ENCODE data around the gene ADAMTS2. TPM values are rescaled to one million over a fixed set of nuclear protein-coding genes. Genes with fewer than 3 reads are reported as not detected.

ADAMTS2 gene
- total and polyA plus RNA-seq, 7 experiments from 2014 or later: not detected

- Mint-ChIP-seq H3K4me3 (no peak overlapping the region), H3K27ac (peak overlapping the region in 1 of 9 donors; percentile 14), H3K4me1 (no peaks in the 10 kb centered on the region), H3K27me3 (peaks cover 0 to 3% (median 0%) of the 10 kb centered on the region in 5 donors), H3K36me3 (peaks cover 46 to 75% (median 69%) of the 10 kb centered on the region in 5 donors), H3K9me3 (peaks cover 10 to 98% (median 71%) of the 10 kb centered on the region in 11 donors)
- intact Hi-C loops (cut with micrococcal nuclease): no loop called here
- no peak overlapping the region for H3K27ac ChIP-seq (ENCODE audit: low read depth, low read length)
- ATAC-seq: no peak
- H3K27me3 ChIP-seq (ENCODE audit: control insufficient read depth in 2 of 2, insufficient read depth in 2 of 2, low read length in 2 of 2): no peaks in the 10 kb centered on the region
- DNase-seq: no peak
- POLR2A ChIA-PET: no interaction called here
- H3K4me3 ChIP-seq (ENCODE audit: low read length): no peak overlapping the region
- CTCF ChIA-PET: no interaction called here
- peaks cover 8 to 48% (median 33%) of the 10 kb centered on the region in 3 experiments for H3K36me3 ChIP-seq (ENCODE audit: control insufficient read depth in 2 of 3, insufficient read depth in 3 of 3, low read length in 3 of 3)
- H3K4me1 ChIP-seq (ENCODE audit: control insufficient read depth in 2 of 2, insufficient read depth in 2 of 2, low read length in 2 of 2): no peaks in the 10 kb centered on the region
- peaks cover 8 to 90% (median 55%) of the 10 kb centered on the region in 3 experiments for H3K9me3 ChIP-seq (ENCODE audit: control insufficient read depth in 2 of 3, low read length in 3 of 3)
These were observed 265.9 kb downstream of the ADAMTS2 start for GRCh38 chr5:179079165-179079987.

- no peaks in the 10 kb centered on the region for H3K27me3 Mint-ChIP-seq
- no peak overlapping the region for H3K4me3 ChIP-seq (ENCODE audit: low read length)
- peaks cover 8 to 35% (median 24%) of the 10 kb centered on the region in 7 donors for H3K4me1 Mint-ChIP-seq
- no peak overlapping the region for H3K27ac Mint-ChIP-seq
- peaks cover 0 to 61% (median 4%) of the 10 kb centered on the region in 3 experiments for H3K36me3 ChIP-seq (ENCODE audit: control insufficient read depth in 2 of 3, insufficient read depth in 3 of 3, low read length in 3 of 3)
- intact Hi-C loops (cut with micrococcal nuclease): no loop called here
- H3K27me3 ChIP-seq (ENCODE audit: control insufficient read depth in 2 of 2, insufficient read depth in 2 of 2, low read length in 2 of 2): no peaks in the 10 kb centered on the region
- no peak for DNase-seq
- no peak for ATAC-seq
- H3K4me1 ChIP-seq (ENCODE audit: control insufficient read depth in 2 of 2, insufficient read depth in 2 of 2, low read length in 2 of 2): peaks cover 0 to 9% of the 10 kb centered on the region in 2 donors
- peaks cover 48 to 88% (median 82%) of the 10 kb centered on the region in 5 donors for H3K36me3 Mint-ChIP-seq
- POLR2A ChIA-PET: no interaction called here
- no peak overlapping the region for H3K27ac ChIP-seq (ENCODE audit: low read depth, low read length)
- peak overlapping the region in 1 of 10 donors; percentile 25 for H3K4me3 Mint-ChIP-seq
- CTCF ChIA-PET: no interaction called here
- peaks cover 0 to 61% (median 10%) of the 10 kb centered on the region in 3 experiments for H3K9me3 ChIP-seq (ENCODE audit: control insufficient read depth in 2 of 3, low read length in 3 of 3)
- peaks cover 11 to 86% (median 54%) of the 10 kb centered on the region in 11 donors for H3K9me3 Mint-ChIP-seq
These were observed 279.6 kb downstream of the ADAMTS2 start for GRCh38 chr5:179065703-179066102.

GRCh38 chr5:179061025-179061424, 284.2 kb downstream of the ADAMTS2 start:
- peak overlapping the region; percentile 89 to 99 (median 94) for H3K4me3 Mint-ChIP-seq
- Histone ChIP-seq H3K4me3 (ENCODE audit: low read length) (peak overlapping the region; percentile 73), H3K36me3 (ENCODE audit: control insufficient read depth in 2 of 3, insufficient read depth in 3 of 3, low read length in 3 of 3) (peaks cover 0 to 36% (median 0%) of the 10 kb centered on the region in 3 experiments), H3K27ac (ENCODE audit: low read depth, low read length) (peak overlapping the region; percentile 79), H3K4me1 (ENCODE audit: control insufficient read depth in 2 of 2, insufficient read depth in 2 of 2, low read length in 2 of 2) (peaks cover 0 to 9% of the 10 kb centered on the region in 2 donors), H3K27me3 (ENCODE audit: control insufficient read depth in 2 of 2, insufficient read depth in 2 of 2, low read length in 2 of 2) (no peaks in the 10 kb centered on the region), H3K9me3 (ENCODE audit: control insufficient read depth in 2 of 3, low read length in 3 of 3) (peaks cover 0 to 19% (median 0%) of the 10 kb centered on the region in 3 experiments)
- H3K27me3 Mint-ChIP-seq: peaks cover 0 to 7% (median 2%) of the 10 kb centered on the region in 5 donors
- peaks cover 4 to 50% (median 22%) of the 10 kb centered on the region in 11 donors for H3K9me3 Mint-ChIP-seq
- peak overlapping the region; percentile 29 to 95 (median 88) for H3K27ac Mint-ChIP-seq
- H3K4me1 Mint-ChIP-seq: peaks cover 16 to 43% (median 36%) of the 10 kb centered on the region in 7 donors
- H3K36me3 Mint-ChIP-seq: peaks cover 33 to 55% (median 43%) of the 10 kb centered on the region in 5 donors
- no peak for DNase-seq
- ATAC-seq: no peak
- ChIA-PET CTCF (interaction anchor here (1.1 to 1.6 kb wide), 2 partner anchors 37 to 202 kb away, joined by 3 to 7 read pairs; partner anchors contain the start of genes ZNF354B and ZNF879), POLR2A (interaction anchor here (1.2 to 2.7 kb wide), 7 partner anchors 9 to 437 kb away, joined by 3 to 29 read pairs (median 8); partner anchors contain the start of genes ZFP2, ZNF354B and ZNF879)
- intact Hi-C loops (cut with micrococcal nuclease): loop anchor here in 1 of 2 donors (2.0 to 5.0 kb wide), 2 partner anchors 431 to 434 kb away; partner anchors contain the start of gene CLK4

Other genes starting within 250 kb of the ADAMTS2 start
- 10 to 100 TPM; 31.8 to 63.0 (median 52.3) TPM for gene RUFY1, start 205.1 kb upstream of the ADAMTS2 start, total RNA-seq
- gene RUFY1, start 205.1 kb upstream of the ADAMTS2 start, polyA plus RNA-seq: 10 to 100 TPM; 21.0 to 34.6 TPM

All from naive thymus-derived CD4-positive, alpha-beta T cell (primary cell).